HG02943 (cell line): ENCODE data around the gene SMIM43.
A peak's percentile ranks its signal among the peaks of the same experiment; 100 is the strongest.

Experiments used
- ATAC-seq: cut with Tn5 transposase; IDR thresholded peaks from one replicate; pipeline ENCODE4 v1.9.1; 2021; ENCODE audit warnings: mild to moderate bottlenecking, low read depth, moderate library complexity; ENCODE audit not compliant: unreplicated experiment

SMIM43 gene

DNA sequence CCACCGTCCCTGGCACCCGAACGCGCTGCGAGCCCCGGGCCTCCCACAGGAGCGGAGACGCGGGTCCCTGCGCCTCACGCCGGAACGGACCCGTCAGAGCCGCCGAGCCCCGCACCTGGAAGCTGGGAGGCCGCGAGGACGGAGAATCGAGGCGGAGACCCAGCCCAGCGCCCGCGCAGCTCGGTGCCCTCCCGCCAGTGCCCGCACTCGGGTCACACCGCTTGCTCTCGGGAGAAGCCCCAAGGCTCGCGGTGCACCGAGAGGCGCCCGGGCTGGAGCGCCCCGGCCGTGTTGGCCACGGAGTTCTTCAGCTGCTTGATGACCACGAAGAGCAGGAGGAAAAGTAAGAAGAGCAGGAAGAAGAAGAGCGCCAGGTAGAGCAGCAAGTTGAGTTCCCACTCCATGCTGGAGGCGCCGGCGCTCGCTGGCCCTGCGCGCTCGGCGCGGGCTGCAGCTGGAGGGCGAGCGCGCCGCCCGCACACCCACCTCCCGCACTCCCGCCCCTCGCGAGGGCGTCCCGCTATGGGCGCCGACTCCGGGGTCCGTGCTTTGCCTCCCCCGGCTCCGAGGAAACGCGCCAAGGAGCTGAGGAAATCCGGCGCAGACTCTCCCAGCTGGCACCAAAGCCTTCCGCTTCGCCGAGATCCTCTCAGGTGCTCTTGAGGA lies at the start of gene SMIM43:
Gene SMIM43, minus strand, starts transcription at position 463 of the 666 bp plus-strand sequence. Its CDS starts 59 bp downstream, at position 404.
- ATAC-seq = no peak

DNA sequence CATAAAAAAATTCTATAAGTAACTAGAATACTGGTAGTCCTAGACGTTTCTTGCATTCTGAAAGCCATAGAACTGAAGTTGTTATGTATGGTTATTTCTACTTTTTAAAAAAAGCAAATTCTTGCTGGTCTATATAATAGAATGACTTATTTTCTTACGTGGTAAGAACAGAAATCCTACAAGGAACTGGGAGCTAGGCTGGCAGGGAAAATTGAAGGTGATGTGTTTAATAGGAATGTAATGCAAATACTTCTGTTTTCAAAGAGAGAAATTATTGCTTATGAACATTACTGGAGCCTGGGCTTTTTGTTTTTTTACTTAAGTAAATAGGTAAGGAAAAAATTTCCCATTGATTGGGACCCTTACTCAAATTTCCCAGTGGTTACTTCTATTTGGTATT lies 49.8 kb upstream of the SMIM43 start:
- no peak for ATAC-seq

DNA sequence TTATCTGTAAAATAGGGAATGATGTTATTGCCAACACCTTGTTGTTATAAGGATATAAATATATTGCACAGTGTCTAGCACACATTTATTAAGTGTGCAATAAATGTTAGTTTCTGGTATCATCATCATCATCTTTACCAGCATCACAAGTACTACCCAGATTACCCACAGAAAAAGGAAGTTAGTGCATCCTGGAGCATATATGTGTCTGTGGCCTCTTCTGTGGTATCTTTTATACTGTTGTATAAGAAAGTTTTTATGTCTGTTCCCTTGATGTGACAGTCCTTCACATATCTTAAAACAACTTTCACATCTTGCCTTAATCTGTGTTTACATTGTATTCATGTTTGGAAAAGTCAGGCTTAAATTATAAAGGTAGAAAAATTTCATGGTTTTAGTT lies 46.2 kb upstream of the SMIM43 start:
- no peak for ATAC-seq

DNA sequence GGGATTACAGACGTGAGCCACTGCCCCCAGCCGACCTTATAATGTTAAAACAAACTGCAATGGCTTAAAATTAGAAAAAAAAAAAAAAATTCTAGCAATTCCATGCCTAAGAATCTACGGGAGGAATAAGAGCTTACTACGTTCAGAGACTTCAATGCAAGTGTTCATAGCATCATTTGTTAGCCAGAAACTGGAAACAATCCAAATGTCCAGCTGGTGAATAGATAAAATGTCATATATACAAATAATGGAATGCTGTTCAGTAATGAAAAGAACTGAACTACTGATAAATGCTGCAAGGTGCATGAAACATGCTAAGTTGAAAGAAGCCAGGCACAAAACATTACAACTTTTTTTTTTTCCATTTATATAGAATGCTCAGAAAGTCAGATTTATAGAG lies 41.4 kb upstream of the SMIM43 start:
- no peak for ATAC-seq

DNA sequence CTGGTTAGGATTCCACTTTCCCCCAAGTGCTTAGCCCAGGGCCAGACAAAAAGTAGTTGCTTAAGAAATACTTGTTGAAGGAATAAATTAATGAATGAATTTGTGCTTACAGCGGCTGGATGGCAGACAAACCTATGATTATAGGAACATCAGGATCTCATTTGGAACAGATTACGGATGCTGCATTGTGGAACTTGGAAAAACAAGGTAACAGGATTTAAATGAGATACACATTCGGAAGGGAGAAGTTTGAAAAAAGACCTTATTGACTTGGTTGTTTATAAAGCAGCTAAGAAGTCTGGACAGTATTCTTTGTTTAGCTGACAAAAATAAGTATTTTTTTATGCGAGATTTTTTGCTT lies 36.7 kb upstream of the SMIM43 start:
- ATAC-seq = no peak

DNA sequence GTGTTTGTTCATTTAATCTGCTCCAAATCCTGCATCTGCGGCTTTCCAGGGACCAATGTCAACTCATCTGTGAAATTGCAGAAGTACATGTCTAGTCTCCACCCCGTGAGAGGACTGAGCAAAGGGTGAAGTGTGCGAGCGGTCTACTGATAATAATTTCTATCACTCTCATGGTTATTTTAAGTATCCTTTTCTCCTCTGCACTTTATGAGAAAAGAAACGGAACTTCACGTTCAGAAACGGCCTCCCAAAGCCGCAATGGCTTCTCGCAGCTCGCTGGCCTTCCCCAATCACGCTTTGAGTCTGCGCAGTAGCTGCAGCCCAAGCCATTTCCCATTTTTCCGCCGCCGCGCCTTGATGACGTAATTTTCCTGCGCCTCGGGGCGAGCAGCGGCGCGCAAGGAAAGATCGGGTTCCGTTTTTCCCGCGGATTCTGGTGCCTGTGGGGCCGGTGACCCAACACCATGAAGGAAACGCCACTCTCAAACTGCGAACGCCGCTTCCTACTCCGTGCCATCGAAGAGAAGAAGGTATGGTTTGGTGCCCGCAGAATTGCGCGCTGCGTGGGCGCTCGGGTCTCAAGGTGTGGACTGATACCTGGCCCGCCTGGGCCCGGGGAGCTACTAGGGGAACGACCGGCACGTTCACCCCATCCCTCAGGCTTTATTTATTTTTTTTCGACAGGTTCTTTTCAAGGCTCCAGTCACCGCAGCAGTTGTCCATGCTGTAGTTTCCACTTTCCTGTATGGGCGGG lies 36.2 kb upstream of the SMIM43 start, which contains the start of gene EXOSC9:
Gene EXOSC9, plus strand, starts transcription at position 363 of the 754 bp plus-strand sequence. Its CDS starts 102 bp downstream, at position 465.
- peak; percentile 77 for ATAC-seq

DNA sequence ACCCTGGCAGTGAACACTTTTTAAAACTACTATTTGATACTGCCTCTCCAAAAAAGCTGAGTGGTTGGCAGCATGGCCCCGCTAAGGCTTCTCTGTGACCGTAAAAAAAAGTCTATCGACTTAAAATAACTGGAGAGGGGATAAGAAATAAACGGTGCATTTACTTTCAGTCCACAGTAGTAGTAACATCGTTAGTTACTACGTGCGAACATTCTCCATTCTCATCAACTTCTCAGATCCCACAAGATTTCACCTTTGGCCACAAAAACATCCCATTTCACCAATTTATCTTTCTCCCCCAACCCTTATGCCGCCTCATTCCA lies 35.6 kb upstream of the SMIM43 start:
- ATAC-seq = peak; percentile 13

DNA sequence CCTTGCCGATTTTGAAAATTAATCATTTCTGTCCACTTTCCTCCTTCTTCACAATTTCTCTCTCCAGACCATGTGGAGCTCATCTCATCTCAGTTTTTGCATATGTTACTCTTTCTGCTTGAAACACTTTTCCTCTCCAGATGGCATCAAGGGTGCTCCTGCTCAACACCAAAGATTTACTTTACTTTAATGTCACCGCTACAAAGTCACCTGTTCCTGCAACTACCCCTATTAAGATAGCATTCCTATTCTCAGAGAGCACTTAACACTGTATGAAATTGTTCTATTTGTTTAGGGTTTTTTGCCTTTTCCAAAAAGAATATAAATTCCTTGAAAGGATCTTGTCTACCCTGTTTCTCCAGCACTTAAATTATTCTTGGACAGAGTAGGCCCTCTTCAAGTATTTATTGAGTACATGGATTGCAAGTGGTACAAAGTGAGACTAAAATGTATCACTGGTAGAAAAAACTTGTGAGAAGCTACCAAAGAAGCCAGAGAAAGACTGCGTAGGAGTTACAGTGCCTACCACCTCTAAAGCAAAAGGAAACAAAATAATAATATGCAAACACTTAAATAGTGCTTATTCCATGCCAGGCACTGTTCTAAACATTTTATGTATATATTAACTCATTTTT lies 35.0 kb upstream of the SMIM43 start:
- no peak for ATAC-seq

DNA sequence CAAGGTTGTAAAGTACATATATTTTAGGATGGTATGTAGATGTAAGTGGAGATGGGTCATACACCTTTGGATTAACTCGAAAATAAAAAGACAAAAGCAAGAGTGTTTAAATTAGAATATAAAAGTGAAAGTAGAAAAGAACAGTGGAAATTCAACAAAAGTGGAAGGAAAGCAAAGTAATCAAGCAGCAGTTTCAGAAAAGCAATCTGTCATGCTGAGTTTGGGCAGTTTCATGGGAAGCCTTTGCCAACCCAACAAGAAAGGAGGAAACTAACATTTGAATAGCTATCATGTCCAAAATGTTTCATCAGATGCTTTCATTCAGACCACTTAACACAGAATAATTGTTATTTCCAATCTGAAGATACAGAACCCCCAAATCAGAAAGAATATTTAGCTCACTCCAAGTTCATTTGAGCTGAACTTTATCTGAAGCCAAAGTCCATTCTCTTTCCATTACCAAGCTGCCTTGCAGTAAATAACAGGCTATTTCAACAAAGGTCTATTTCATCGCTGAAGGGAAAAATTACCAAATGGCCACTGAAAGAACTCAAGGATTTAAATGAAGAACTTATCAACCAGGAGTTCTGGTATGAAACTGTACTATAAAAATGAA lies 34.4 kb upstream of the SMIM43 start:
- no peak for ATAC-seq

DNA sequence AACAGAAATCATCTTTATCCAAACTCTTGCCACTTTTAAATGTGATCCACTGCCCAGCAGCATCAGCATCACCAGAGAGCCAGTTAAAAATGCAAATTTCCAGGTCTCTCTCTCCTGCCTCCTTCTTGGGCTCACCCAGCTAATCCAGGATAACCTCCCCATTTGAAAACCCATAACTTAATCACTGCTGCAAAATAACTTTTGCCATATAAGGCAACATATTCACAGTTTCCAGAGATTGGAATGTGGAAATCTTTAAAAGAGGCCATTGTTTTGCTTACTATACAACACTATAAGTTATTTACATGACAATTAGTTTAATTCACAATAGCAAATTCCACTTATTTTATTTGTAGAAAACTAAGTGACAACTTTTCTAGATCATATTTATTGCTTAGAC lies 31.3 kb upstream of the SMIM43 start:
- no peak for ATAC-seq

DNA sequence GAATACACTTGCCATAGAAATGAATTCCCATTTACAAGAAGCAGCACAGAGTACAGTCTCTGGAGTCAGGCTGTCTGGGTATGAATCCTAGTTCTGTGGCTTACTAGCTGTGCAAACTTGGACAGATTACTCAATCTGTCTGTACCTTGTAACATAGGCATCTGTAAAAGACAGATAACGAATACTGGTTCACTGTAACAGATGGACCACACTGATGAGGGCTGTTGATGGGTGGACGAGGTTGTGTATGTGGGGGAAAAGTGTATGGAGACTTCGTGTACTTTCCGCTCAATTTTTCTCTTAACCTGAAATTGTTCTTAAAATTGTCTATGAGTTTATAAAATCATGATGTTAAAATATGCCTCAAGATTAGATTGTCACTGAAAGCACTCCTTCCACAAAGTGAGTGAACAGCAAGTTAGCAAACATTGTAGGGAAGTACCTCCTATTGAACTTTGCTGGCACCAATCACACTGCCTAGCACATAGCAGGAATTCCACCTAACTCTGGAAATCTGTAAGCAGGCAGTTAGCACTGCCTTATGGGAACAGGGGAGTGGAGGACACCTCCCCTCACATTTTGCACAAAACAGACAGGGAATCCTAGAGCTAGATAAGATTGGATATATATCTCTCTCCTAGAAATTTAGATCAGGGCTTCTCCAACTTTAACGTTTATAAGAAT lies 29.7 kb upstream of the SMIM43 start:
- ATAC-seq = no peak

DNA sequence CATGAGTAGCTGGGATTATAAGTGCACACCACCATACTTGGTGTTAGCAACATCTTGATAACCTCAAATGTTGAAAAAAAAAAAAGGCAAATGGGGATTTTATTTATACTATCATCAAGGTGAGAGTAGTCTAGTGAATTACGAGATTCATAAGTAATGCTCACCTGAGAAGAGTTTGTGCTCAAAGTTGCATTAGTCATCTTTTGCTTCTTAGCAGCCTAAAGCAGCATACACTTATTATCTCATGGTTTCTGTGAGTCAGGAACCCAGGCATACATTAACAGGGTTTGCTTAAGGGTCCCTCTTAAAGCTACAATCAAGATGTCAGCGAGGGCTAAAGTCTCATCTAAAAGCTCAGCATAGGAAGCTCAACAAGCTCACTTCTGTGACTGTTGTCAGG lies 28.0 kb upstream of the SMIM43 start:
- no peak for ATAC-seq

DNA sequence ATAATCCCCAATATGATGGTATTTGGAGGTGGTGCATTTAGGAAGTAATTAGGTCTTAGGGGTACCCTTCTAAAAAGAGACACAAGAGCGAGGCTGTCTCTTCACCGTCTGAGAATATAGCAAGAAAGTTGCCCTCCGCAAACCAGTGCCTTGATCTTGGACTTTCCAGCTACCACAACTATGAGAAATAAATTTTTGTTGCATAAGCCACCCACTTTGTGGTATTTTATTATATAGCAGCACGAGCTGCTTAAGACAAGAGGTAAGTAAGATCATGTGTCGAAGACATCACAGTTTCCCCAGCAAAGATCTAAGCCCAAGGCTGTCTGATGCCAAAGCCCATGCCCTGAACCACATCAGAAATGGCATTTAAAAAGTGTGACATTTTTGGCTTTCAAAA lies 26.5 kb upstream of the SMIM43 start:
- no peak for ATAC-seq

DNA sequence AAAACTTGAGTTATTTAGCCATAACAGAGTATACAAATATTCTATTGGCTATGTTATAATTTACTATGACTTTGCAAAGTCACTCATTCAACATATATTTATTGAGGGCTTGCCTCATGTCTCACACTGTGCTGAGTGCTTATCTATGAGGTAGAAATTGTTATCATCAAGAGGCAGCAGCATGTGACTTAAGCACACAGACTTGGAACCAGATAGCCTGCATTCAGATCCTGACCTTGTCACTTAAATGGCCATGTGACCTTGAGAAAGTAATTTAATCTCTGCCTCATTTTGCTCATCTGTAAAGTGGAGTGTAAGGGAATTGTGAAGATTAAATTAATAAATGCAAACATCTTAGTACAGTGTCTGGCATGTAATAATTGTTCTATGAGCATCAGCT lies 26.0 kb upstream of the SMIM43 start:
- ATAC-seq = no peak

DNA sequence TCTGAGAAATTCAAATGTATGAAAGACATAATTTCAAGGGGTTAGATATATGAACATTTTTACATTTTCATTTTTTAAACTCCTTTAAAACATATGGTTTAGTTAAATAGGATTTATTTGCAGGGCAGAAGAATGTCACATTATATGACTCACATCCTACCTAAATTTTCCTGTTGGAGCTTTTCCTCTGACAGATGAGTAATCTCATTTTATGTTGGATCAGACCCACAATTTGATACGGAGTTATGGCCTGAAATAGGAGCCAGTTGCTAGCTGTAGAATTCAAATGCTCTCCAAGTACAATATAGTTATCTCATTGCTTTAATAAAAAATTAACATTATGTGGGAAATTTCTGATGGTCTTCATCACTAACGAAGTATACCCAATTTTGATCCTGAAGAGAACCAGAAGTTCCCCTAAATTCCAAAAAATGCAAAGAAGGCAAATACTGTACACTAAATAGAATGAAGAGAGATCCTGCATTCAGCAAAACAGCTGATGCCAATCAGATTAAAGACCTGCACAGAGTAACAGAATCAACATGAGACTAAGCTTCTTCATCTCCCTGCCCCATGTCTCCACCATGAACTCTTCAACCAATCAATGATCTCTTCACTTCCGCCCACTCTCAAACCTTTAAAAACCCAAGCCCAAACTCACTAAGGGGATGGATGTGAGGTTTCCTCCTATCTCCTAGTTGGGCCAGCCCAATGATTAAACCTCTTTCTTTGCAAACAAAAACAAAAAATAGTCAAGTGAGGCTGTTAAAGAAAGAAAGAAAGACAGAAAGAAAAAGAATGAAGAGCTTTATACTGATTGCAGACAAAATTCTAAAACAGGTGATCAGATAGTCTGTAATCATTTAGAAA lies 25.2 kb upstream of the SMIM43 start:
- no peak for ATAC-seq

DNA sequence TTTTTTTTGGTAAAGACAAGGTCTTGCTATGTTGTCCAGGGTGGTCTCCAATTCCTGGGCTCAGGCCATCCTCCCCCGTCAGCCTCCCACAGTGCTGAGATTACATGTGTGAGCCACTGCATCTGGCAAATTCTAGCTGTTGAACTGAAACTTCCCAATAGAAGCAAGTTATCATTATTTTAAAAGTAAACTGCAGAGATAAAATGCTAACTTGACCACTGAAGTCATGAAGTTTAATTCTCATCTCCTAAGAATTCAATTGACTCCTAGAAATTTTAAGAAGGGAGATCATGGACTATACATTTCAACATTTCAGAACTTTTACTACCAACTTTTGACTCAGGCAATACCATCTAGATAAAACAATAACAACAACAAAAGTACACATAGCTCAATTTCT lies 24.5 kb upstream of the SMIM43 start:
- no peak for ATAC-seq

DNA sequence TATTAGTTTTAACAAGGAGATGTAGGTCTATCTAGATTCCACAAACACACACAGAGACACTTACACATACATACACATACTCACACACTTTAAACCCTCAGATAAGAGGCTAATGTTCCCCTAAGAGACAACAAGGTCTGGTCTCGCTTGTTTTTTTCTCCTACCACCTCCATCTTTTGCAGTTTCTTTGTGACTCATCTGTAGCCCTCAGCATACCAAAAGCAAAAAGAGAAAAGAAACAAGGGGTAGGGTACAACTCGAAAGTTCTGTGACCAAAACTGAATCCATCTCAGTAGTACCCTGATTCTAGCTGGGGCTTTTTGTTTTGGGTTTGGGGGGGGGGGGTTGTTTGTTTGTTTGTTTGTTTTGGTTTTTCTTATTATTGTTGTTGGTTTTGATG lies 23.9 kb upstream of the SMIM43 start:
- ATAC-seq = no peak

DNA sequence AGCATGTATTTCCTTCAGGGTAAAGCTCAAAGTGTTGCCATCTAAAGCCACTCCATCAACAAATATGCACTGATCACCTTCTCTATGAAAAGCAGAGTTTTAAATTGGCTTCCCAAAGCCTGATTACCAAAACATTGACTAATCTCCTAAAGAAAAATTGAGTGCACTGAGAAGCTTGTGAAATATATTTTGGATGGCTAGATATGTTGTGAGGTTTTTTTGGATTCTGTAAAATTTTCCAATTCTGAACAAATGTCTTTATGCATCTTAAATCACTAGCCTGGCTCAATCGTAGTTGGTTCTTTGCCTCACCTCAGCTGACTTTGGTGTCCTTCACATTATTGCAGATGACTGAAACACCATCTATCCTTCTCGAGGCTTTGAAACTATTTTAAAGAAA lies 21.3 kb upstream of the SMIM43 start:
- ATAC-seq = no peak

DNA sequence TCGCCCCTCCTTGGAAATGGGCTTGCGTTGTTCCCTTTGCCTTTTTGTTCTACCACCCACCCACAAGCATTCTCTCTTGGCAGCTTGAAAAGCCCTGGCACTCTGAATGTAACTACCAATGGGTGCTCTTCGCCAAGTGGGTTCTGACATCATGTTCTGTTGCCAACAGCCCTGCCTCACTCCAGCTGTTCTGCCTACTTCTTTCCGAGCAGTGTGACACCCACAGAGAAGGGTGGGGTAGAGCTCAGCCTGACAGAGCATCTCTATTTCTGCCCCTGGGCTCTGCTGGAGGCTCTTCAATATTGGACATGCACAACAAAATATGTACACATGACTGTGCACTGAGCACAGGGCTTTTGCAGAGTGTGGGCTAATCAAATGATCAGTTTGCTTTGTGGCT lies 20.5 kb upstream of the SMIM43 start:
- ATAC-seq = no peak

DNA sequence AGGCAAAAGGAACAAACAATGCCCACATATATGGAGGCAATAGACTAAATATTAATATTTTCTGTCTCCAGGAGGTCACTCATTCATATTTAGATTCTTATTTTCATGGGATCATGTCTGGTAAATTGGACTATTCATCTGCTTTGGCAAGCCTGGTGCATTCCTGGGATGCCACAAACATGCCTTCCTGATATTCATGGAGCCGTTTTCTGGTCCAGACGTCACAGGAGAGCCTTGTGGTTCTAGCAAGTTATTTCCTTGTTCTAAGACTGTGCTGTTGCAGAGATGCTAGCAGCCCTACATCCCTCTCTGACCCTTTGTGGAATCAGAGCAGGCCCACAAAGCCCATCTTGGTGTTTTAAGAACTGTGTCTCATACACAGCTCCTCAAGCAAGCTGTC lies 20.0 kb upstream of the SMIM43 start:
- ATAC-seq = no peak
